Kidney tubule cell (primary cell): ENCODE results near the gene DUOXA2.

ENCODE experiments used
- DNase-seq: peaks from one replicate; pipeline ENCODE4 v3.0.0-alpha.2; 2018; ENCODE audit warnings: low spot score

The DUOXA2 gene

GRCh38 chr15:45136378-45136764 is 22.2 kb downstream of the DUOXA2 start:
- no peak for DNase-seq

DNA sequence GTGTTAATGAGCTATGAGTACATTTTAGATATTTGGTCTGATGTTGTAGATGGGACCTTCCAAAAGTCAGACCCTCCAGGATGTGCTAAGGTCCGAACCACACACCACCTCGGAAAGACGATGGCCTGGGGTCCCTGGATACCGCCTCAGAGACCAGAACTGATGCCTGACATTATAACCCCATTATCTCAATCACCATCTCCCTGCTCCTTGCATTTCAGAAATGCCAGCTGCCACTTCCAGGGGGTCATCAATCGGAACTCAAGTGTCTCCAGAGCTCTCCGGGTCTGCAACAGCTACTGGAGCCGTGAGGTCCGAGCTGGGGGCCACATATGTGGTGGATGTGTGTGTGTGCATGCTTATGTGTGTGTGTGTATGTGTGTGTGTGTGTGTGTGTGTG is 23.6 kb downstream of the DUOXA2 start:
- DNase-seq = no peak

DNA sequence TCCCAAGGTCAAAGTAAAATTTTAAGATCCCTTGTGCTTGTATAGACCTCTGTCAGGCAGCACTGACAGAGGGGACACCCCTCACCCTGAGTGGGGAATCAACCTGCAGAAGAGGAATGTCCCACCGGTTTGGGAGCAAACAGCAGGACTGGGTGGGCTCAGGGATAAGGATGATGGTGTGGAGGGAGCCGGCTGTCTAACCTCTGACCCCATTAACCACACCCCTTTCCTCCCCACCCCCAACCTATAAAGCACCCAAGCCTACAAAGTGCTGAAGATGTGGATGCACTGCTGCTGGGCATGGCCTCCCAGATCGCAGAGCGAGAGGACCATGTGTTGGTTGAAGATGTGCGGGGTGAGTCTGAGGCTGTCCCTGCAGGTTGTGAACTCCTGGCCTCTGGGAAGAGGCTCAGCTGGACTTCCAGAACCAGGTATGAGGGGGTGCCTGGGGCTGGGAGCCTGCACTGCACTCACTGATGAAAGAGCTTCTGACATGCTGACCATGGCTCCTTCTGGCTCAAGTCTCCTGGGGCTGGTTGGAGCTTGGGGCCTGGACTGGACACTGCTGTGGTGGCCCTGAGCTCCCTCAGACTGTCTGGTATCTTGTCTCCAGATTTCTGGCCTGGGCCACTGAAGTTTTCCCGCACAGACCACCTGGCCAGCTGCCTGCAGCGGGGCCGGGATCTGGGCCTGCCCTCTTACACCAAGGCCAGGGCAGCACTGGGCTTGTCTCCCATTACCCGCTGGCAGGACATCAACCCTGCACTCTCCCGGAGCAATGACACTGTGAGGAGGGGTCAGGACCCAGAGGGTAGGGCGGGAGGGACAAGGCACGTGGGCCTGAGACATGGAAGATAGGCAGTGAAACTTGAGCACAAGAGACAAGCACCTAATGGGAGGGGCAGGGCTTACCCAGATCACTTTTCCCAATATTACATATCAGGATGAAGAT is 25.0 kb downstream of the DUOXA2 start:
- DNase-seq = no peak

DNA sequence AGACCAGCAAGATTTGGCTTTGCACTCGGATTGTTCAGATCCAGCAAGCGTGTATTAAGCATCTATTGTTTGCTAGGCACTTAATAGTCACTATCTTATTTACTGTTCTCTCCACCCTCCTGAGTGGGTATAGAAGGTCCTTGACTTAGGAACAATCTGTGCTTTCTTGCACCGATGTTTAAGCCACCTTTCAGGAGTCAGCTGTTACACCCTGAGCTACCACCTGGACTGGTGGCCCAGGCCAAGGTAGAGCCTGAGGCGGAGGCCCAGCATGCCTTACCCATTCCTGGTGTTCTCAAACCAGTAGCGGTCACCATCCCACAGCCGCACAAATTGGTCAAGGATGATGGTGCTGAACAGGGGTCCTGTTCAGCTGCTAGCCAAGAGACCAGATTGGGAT is 25.6 kb downstream of the DUOXA2 start:
- no peak for DNase-seq

GRCh38 chr15:45140557-45141250 is 26.6 kb downstream of the DUOXA2 start:
- DNase-seq = no peak

DNA sequence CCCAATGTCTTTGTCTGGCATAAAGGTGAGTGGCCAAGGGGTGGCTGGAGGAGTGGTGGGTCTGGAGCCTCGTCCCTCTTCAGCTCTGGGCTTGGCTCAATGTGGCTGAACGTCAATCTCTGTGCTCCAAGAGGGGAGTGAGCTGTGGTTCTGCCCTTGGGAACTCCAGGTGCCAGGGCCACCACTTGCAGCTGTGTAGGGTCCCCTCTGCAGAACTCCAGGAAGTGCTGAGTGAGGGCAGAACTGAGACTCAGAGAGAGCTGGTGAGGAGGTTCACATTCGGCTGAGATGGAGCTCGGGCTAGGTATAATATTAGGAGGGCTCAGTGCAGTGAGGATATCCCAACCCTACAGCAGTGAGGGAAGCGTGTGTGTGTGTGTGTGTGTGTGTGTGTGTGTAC is 27.3 kb downstream of the DUOXA2 start:
- DNase-seq = no peak

- DNase-seq = no peak
Measured at GRCh38 chr15:45143056-45143455, 28.9 kb downstream of the DUOXA2 start.

DNA sequence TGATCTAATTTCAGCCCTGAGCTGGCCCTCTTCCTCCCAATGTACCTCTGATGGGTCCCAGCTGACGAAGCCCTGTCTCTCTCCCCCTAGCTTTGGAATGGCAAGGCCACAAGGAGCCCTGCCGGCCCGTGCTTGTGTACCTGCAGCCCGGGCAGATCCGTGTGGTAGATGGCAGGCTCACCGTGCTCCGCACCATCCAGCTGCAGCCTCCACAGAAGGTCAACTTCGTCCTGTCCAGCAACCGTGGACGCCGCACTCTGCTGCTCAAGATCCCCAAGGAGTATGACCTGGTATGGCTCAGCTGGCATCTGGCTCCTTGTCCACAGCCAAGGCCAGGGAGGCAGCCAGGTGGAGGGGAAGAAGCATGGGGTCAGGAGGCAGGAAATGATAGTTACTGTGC is 29.8 kb downstream of the DUOXA2 start:
- no peak for DNase-seq

DNA sequence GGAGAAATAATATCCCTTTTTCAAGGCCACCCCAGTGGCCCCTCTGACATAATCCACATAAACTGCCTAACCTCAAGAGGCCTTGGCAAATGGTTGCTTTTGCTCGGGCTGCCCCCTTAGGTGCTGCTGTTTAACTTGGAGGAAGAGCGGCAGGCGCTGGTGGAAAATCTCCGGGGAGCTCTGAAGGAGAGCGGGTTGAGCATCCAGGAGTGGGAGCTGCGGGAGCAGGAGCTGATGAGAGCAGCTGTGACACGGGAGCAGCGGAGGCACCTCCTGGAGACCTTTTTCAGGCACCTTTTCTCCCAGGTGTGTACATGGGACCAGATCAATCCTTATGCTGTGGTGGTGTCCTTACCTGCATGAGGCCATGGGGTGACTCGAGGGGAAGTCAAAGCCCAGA is 30.6 kb downstream of the DUOXA2 start:
- DNase-seq = no peak

DNA sequence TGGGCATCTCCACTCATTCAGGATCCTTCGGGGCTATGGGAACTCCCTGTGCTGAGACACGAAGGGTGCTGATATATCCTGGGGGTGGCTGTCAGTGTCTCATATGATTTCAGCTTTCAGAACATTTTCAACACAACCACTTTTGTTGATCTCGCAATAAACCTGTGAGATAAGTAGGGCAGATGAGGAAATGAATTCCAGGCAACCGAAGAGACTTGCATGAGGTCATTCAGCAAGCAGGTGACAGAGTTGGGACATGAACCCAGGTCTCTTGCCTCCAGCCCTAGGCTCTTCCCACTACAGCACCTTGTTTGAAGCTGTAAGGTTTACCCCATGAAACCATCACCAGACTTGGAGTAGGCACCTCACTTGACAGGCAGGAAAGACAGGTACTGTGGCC is 32.3 kb downstream of the DUOXA2 start:
- DNase-seq = peak; percentile 37

GRCh38 chr15:45147606-45148005 is 33.5 kb downstream of the DUOXA2 start:
- peak; percentile 44 for DNase-seq

- DNase-seq = peak; percentile 30
Measured at GRCh38 chr15:45148076-45149059, 34.2 kb downstream of the DUOXA2 start.

- DNase-seq = no peak
Measured at GRCh38 chr15:45149060-45149459, 34.9 kb downstream of the DUOXA2 start.

DNA sequence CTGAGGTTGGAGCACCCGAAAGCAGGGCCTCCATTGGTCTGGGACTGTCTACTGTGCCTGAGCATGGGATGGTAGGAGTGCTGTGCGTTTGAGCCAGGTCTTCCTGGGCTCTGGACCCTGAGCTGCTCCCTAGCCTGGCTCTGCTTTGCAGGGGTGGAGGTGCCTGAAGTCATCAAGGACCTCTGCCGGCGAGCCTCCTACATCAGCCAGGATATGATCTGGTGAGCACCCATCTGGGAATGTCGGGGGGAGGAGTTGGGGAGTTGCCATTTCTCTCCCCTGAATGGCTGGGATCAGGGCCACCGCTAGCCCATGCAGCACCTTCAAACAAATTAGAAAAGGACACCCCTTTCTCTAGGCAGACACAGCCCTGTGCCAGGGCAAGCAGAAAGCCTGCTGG is 36.4 kb downstream of the DUOXA2 start:
- DNase-seq = no peak

DNA sequence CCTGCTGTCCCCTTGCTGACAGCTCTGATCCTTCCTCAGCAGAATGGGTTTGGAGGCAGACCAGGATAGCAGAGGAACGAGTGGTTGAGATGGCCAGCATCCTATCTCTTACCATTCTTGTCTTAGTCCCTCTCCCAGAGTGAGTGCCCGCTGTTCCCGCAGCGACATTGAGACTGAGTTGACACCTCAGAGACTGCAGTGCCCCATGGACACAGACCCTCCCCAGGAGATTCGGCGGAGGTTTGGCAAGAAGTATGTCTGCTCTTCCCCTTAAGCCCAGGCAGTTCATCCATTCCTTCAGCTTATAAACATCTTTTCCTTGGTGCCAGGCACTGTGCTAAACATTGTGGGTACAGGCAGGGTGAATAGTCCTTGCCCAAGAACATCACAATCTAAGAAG is 36.9 kb downstream of the DUOXA2 start:
- no peak for DNase-seq

DNA sequence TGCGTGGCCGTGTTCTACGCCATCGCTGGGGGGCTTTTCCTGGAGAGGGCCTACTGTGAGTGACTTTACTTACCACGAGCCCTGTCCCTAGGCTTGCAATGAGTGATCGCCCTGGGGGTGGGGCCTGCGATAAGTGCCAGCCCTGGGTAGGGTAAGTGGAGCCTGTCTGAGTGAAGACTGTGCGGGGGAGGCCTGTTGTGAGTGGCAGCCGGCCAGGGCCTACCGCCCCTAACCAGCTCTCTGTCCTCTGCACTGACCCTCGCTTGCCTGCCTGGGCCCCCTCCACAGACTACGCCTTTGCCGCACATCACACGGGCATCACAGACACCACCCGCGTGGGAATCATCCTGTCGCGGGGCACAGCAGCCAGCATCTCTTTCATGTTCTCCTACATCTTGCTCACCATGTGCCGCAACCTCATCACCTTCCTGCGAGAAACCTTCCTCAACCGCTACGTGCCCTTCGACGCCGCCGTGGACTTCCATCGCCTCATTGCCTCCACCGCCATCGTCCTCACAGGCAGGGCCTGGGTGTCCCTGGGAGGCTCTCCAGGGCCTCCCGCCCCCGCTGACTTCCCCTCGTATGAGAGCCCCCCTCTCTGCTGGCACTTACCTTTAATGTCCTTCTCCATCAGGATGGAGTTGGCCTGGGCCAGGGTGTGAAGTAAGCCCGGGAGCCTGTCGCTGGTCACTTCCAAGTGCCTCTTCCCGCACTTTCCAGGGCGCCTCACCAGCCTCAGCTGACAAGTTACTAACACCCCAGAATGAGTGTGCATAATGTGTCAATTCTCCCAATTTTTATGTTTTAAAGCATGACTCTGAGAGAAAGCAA is 38.1 kb downstream of the DUOXA2 start:
- no peak for DNase-seq

GRCh38 chr15:45155739-45156138 is 41.6 kb downstream of the DUOXA2 start:
- no peak for DNase-seq

DNA sequence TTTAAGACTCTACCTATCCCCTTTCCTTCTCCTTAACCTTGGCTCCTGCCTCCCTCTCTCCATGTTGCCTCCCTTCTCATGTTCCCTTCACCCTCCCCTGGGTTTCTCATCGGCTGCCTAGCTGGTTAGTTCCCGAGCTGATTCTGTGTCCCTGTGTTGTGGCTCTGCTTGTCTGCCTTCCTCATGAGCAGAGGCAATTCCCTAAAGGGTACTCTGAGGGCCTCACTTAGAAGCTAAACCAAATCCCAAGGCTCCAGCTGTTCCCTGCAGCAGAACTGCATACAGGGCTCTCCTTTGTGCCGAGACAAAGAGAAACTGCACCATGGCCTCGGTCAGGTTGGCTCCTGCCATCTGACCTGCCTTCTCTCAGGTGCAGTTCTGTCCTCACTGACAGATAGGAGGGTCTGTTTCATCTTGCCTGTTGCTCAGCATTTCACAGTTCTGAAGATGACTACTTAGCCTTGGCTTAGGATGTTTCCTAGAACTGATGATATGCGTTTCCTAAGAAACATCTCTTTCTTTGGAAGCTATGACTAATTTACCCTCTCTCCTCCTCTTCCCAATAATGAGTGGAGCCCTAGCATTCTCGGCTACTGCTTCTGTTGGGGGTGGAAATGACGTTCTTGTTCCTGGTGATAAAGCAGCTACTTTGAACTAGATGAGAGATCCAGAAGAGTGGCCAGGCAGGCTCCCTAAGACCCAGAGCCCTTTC is 42.8 kb downstream of the DUOXA2 start:
- DNase-seq = no peak

- no peak for DNase-seq
Measured at GRCh38 chr15:45157974-45158373, 43.8 kb downstream of the DUOXA2 start.

DNA sequence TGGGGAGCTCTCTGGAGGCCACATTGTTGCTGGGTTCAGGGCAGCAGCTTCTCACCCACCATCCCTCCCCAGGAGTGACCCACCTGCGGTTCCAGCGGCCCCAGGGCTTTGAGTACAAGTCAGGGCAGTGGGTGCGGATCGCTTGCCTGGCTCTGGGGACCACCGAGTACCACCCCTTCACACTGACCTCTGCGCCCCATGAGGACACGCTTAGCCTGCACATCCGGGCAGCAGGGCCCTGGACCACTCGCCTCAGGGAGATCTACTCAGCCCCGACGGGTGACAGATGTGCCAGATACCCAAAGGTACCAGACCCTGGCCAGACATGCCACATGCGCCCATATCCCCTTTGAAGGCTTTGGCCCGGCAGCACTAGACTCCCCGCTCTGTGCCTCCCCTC is 47.5 kb downstream of the DUOXA2 start:
- no peak for DNase-seq
